Aorta (tissue), 4 donors: Measurements from ENCODE around the gene TMC4. TPM values are rescaled to one million over a fixed set of nuclear protein-coding genes. Genes with fewer than 3 reads are reported as not detected.

Source experiments
- polyA plus RNA-seq, 2 donors: library from polyadenylated mRNA; stranded (reverse); fragments of 200-250 nt; gene quantifications; one replicate each; pipeline ENCODE4 v1.2.3, GENCODE V29; 2013
- total RNA-seq, 2 donors: library from RNA; stranded (reverse); fragmentation: NEBNext Ultra II Directional; extraction: Animal tissue kit (Norgen Biotek cat#: 25700); gene quantifications; one replicate each; pipeline ENCODE4 v1.2.1, GENCODE V29; 2021
- donor health status: healthy with polysubstance abuse.
- donor health status: Bipolar disorder and iron deficiency.
- donor health status: DM: no; HTN: no; CAD: no.
- donor health status: DM: yes; HTN: yes; CAD: no.

The TMC4 gene
- total and polyA plus RNA-seq, 4 donors = 0.08 to 15.8 (median 4.3) TPM

Other genes with a start within 250 kb of the TMC4 start
- gene CACNG8, start 210.2 kb downstream of the TMC4 start, total RNA-seq = under 1 TPM; 0.23 to 0.33 TPM
- gene CACNG8, start 210.2 kb downstream of the TMC4 start, polyA plus RNA-seq = under 1 TPM; under 0.01 to 0.05 TPM
- gene CACNG6, start 181.5 kb downstream of the TMC4 start, total RNA-seq = not detected
- gene CACNG6, start 181.5 kb downstream of the TMC4 start, polyA plus RNA-seq = under 1 TPM in 1 of 2 donors, not detected in 1; 0.18 TPM
- not detected for gene VSTM1, start 109.3 kb downstream of the TMC4 start, total RNA-seq
- not detected for gene VSTM1, start 109.3 kb downstream of the TMC4 start, polyA plus RNA-seq
- not detected for gene TARM1, start 91.8 kb downstream of the TMC4 start, total RNA-seq
- not detected for gene TARM1, start 91.8 kb downstream of the TMC4 start, polyA plus RNA-seq
- gene OSCAR, start 72.4 kb downstream of the TMC4 start, total RNA-seq = 1 to 10 TPM; 4.4 to 6.0 TPM
- gene OSCAR, start 72.4 kb downstream of the TMC4 start, polyA plus RNA-seq = 1 to 10 TPM in 1 of 2 donors, under 1 TPM in 1; 0.31 to 2.8 TPM
- 10 to 100 TPM; 64.9 to 65.3 TPM for gene NDUFA3, start 70.3 kb downstream of the TMC4 start, total RNA-seq
- 100 to 1,000 TPM in 1 of 2 donors, 10 to 100 TPM in 1; 76.5 to 129 TPM for gene NDUFA3, start 70.3 kb downstream of the TMC4 start, polyA plus RNA-seq
- gene TFPT, start 57.5 kb downstream of the TMC4 start, total RNA-seq = 10 to 100 TPM; 12.9 to 17.3 TPM
- gene TFPT, start 57.5 kb downstream of the TMC4 start, polyA plus RNA-seq = 10 to 100 TPM in 1 of 2 donors, 1 to 10 TPM in 1; 8.3 to 29.4 TPM
- 10 to 100 TPM; 41.5 to 50.4 TPM for gene PRPF31, start 57.4 kb downstream of the TMC4 start, total RNA-seq
- 10 to 100 TPM; 33.8 to 71.2 TPM for gene PRPF31, start 57.4 kb downstream of the TMC4 start, polyA plus RNA-seq
- gene CNOT3, start 35.4 kb downstream of the TMC4 start, total RNA-seq = 10 to 100 TPM; 33.5 to 35.9 TPM
- 10 to 100 TPM; 10.4 to 54.4 TPM for gene CNOT3, start 35.4 kb downstream of the TMC4 start, polyA plus RNA-seq
- 1 to 10 TPM; 5.7 to 6.0 TPM for gene LENG1, start 13.4 kb downstream of the TMC4 start, total RNA-seq
- 10 to 100 TPM in 1 of 2 donors, 1 to 10 TPM in 1; 7.5 to 10.1 TPM for gene LENG1, start 13.4 kb downstream of the TMC4 start, polyA plus RNA-seq
- 10 to 100 TPM; 31.3 to 40.7 TPM for gene MBOAT7, start 16.4 kb upstream of the TMC4 start, total RNA-seq
- 10 to 100 TPM; 11.9 to 22.0 TPM for gene MBOAT7, start 16.4 kb upstream of the TMC4 start, polyA plus RNA-seq
- 10 to 100 TPM; 24.6 to 28.1 TPM for gene TSEN34, start 18.1 kb upstream of the TMC4 start, total RNA-seq
- 10 to 100 TPM; 21.5 to 46.3 TPM for gene TSEN34, start 18.1 kb upstream of the TMC4 start, polyA plus RNA-seq
- 1,000 to 10,000 TPM in 1 of 2 donors, 100 to 1,000 TPM in 1; 778 to 1,093 TPM for gene RPS9, start 27.7 kb upstream of the TMC4 start, total RNA-seq
- 1,000 to 10,000 TPM; 3,636 to 4,281 TPM for gene RPS9, start 27.7 kb upstream of the TMC4 start, polyA plus RNA-seq
- gene LILRB3, start 49.8 kb upstream of the TMC4 start, total RNA-seq = 10 to 100 TPM; 18.8 to 26.7 TPM
- gene LILRB3, start 49.8 kb upstream of the TMC4 start, polyA plus RNA-seq = 1 to 10 TPM in 1 of 2 donors, under 1 TPM in 1; 0.61 to 1.9 TPM
- gene LILRA6, start 69.6 kb upstream of the TMC4 start, total RNA-seq = 10 to 100 TPM; 13.3 to 14.8 TPM
- gene LILRA6, start 69.6 kb upstream of the TMC4 start, polyA plus RNA-seq = 1 to 10 TPM in 1 of 2 donors, under 1 TPM in 1; 0.43 to 4.8 TPM
- gene LILRB5, start 84.1 kb upstream of the TMC4 start, total RNA-seq = 10 to 100 TPM; 15.0 to 48.7 TPM
- 1 to 10 TPM; 2.7 to 8.4 TPM for gene LILRB5, start 84.1 kb upstream of the TMC4 start, polyA plus RNA-seq
- 10 to 100 TPM; 10.2 to 22.7 TPM for gene LILRB2, start 108.0 kb upstream of the TMC4 start, total RNA-seq
- 1 to 10 TPM in 1 of 2 donors, under 1 TPM in 1; 0.38 to 2.0 TPM for gene LILRB2, start 108.0 kb upstream of the TMC4 start, polyA plus RNA-seq
- gene LILRA5, start 140.0 kb upstream of the TMC4 start, total RNA-seq = 10 to 100 TPM in 1 of 2 donors, 1 to 10 TPM in 1; 5.5 to 10.8 TPM
- 1 to 10 TPM; 1.7 to 3.5 TPM for gene LILRA5, start 140.0 kb upstream of the TMC4 start, polyA plus RNA-seq
- gene LILRA4, start 166.0 kb upstream of the TMC4 start, total RNA-seq = not detected
- not detected for gene LILRA4, start 166.0 kb upstream of the TMC4 start, polyA plus RNA-seq
- gene LAIR1, start 191.8 kb upstream of the TMC4 start, total RNA-seq = 10 to 100 TPM; 27.4 to 78.4 TPM
- 10 to 100 TPM in 1 of 2 donors, 1 to 10 TPM in 1; 2.1 to 17.2 TPM for gene LAIR1, start 191.8 kb upstream of the TMC4 start, polyA plus RNA-seq
- 1 to 10 TPM in 1 of 2 donors, under 1 TPM in 1; 0.94 to 2.2 TPM for gene TTYH1, start 242.3 kb upstream of the TMC4 start, total RNA-seq
- gene TTYH1, start 242.3 kb upstream of the TMC4 start, polyA plus RNA-seq = under 1 TPM in 1 of 2 donors, not detected in 1; 0.03 TPM